ENCODE measurements around the gene CHMP2B.

CHMP2B gene

GRCh38 chr3:87203809-87204208, 23.3 kb upstream of the CHMP2B start:
- no peak overlapping the region for H3K27ac ChIP-seq (replicated peaks)
- no peak for TF ChIP-seq GABPA (IDR thresholded peaks at IDR 0.05; ENCODE audit: low read depth)
- TF ChIP-seq POLR2AphosphoS5 (IDR thresholded peaks at IDR 0.05; ENCODE audit: low read depth), result no peak
- TF ChIP-seq CTCF (IDR thresholded peaks at IDR 0.05; ENCODE audit: insufficient read depth, low read length), result no peak
- TF ChIP-seq REST (IDR thresholded peaks at IDR 0.05; ENCODE audit: insufficient replicate concordance, low read depth), result no peak
- TF ChIP-seq SPI1 (IDR thresholded peaks at IDR 0.05; ENCODE audit: borderline replicate concordance, low read depth), result no peak
- H3K27me3 ChIP-seq (ENCODE audit: insufficient read depth, poor library complexity, severe bottlenecking), result no peaks in the 10 kb centered on the region
- no peak overlapping the region for H3K4me3 ChIP-seq (replicated peaks; ENCODE audit: insufficient read depth, low read length)
- no peak for DNase-seq (ENCODE audit: low read depth in 1 of 2, low spot score in 1 of 2)

- Histone ChIP-seq H3K27me3 (ENCODE audit: insufficient read depth, poor library complexity, severe bottlenecking) (no peaks in the 10 kb centered on the region), H3K27ac (replicated peaks) (no peak overlapping the region), H3K4me3 (replicated peaks; ENCODE audit: insufficient read depth, low read length) (no peak overlapping the region)
- no peak for DNase-seq (ENCODE audit: low read depth in 1 of 2, low spot score in 1 of 2)
- TF ChIP-seq CTCF (IDR thresholded peaks at IDR 0.05; ENCODE audit: insufficient read depth, low read length), result no peak
These were observed 21.0 kb upstream of the CHMP2B start for GRCh38 chr3:87206070-87206469.

- DNase-seq (ENCODE audit: low read depth in 1 of 2, low spot score in 1 of 2), result no peak
These were observed 20.5 kb upstream of the CHMP2B start for GRCh38 chr3:87206635-87207034.

More at GRCh38 chr3:87206635-87207034, 20.5 kb upstream of the CHMP2B start:
- Histone ChIP-seq H3K4me3 (replicated peaks; ENCODE audit: insufficient read depth, low read length) (no peak overlapping the region), H3K27me3 (ENCODE audit: insufficient read depth, poor library complexity, severe bottlenecking) (no peaks in the 10 kb centered on the region), H3K27ac (replicated peaks) (no peak overlapping the region)
- TF ChIP-seq CTCF (IDR thresholded peaks at IDR 0.05; ENCODE audit: insufficient read depth, low read length) (no peak), POLR2AphosphoS5 (IDR thresholded peaks at IDR 0.05; ENCODE audit: low read depth) (no peak), REST (IDR thresholded peaks at IDR 0.05; ENCODE audit: insufficient replicate concordance, low read depth) (no peak), GABPA (IDR thresholded peaks at IDR 0.05; ENCODE audit: low read depth) (no peak), SPI1 (IDR thresholded peaks at IDR 0.05; ENCODE audit: borderline replicate concordance, low read depth) (no peak)

Data from HL-60 (cell line).